ENCODE data around the gene BRSK1.
A peak's percentile ranks its signal among the peaks of the same experiment; 100 is the strongest.

Gene BRSK1

GRCh38 chr19:55259540-55260210 lies 24.1 kb upstream of the BRSK1 start:
- no peak for TF ChIP-seq CTCF (IDR thresholded peaks at IDR 0.05; ENCODE audit: poor library complexity, severe bottlenecking)
- H3K36me3 ChIP-seq (ENCODE audit: low read depth) = peaks cover 6% of the 10 kb centered on the region
- ATAC-seq (ENCODE audit: low read depth) = no peak
- H3K9me3 ChIP-seq (ENCODE audit: severe bottlenecking) = no peaks in the 10 kb centered on the region
- H3K4me1 ChIP-seq (ENCODE audit: insufficient read depth, poor library complexity, severe bottlenecking) = peaks cover 16% of the 10 kb centered on the region
- H3K27me3 ChIP-seq (ENCODE audit: insufficient read depth, poor library complexity, severe bottlenecking) = no peaks in the 10 kb centered on the region
- H3K27ac ChIP-seq (ENCODE audit: poor library complexity, severe bottlenecking) = peak overlapping the region; percentile 88
- H3K4me3 ChIP-seq (ENCODE audit: severe bottlenecking) = peak overlapping the region; percentile 66
- no peak for DNase-seq (ENCODE audit: low spot score)

- no peaks in the 10 kb centered on the region for H3K27me3 ChIP-seq (ENCODE audit: insufficient read depth, poor library complexity, severe bottlenecking)
- H3K4me3 ChIP-seq (ENCODE audit: severe bottlenecking) = no peak overlapping the region
- no peaks in the 10 kb centered on the region; the same call in 1 of the 2 replicates for H3K36me3 ChIP-seq (ENCODE audit: low read depth)
- peaks cover 5% of the 10 kb centered on the region for H3K4me1 ChIP-seq (ENCODE audit: insufficient read depth, poor library complexity, severe bottlenecking)
- H3K9me3 ChIP-seq (ENCODE audit: severe bottlenecking) = no peaks in the 10 kb centered on the region
- DNase-seq (ENCODE audit: low spot score) (no peak), ATAC-seq (ENCODE audit: low read depth) (no peak)
- TF ChIP-seq CTCF (IDR thresholded peaks at IDR 0.05; ENCODE audit: poor library complexity, severe bottlenecking) = no peak
- H3K27ac ChIP-seq (ENCODE audit: poor library complexity, severe bottlenecking) = no peak overlapping the region
Measured at GRCh38 chr19:55261671-55262126, 22.1 kb upstream of the BRSK1 start.

- DNase-seq (ENCODE audit: low spot score) (no peak), ATAC-seq (ENCODE audit: low read depth) (no peak)
- H3K36me3 ChIP-seq (ENCODE audit: low read depth) = no peaks in the 10 kb centered on the region; the same call in 1 of the 2 replicates
- H3K9me3 ChIP-seq (ENCODE audit: severe bottlenecking) = no peaks in the 10 kb centered on the region
- H3K4me1 ChIP-seq (ENCODE audit: insufficient read depth, poor library complexity, severe bottlenecking) = peaks cover 5% of the 10 kb centered on the region
- H3K4me3 ChIP-seq (ENCODE audit: severe bottlenecking) = no peak overlapping the region
- no peak for TF ChIP-seq CTCF (IDR thresholded peaks at IDR 0.05; ENCODE audit: poor library complexity, severe bottlenecking)
- H3K27me3 ChIP-seq (ENCODE audit: insufficient read depth, poor library complexity, severe bottlenecking) = no peaks in the 10 kb centered on the region
- no peak overlapping the region for H3K27ac ChIP-seq (ENCODE audit: poor library complexity, severe bottlenecking)
Measured at GRCh38 chr19:55262359-55262758, 21.4 kb upstream of the BRSK1 start.

- ATAC-seq (ENCODE audit: low read depth) = no peak
- Histone ChIP-seq H3K9me3 (ENCODE audit: severe bottlenecking) (no peaks in the 10 kb centered on the region), H3K4me1 (ENCODE audit: insufficient read depth, poor library complexity, severe bottlenecking) (peaks cover 4% of the 10 kb centered on the region), H3K4me3 (ENCODE audit: severe bottlenecking) (no peak overlapping the region), H3K27ac (ENCODE audit: poor library complexity, severe bottlenecking) (no peak overlapping the region), H3K36me3 (ENCODE audit: low read depth) (peaks cover 4% of the 10 kb centered on the region; the same call in 1 of the 2 replicates), H3K27me3 (ENCODE audit: insufficient read depth, poor library complexity, severe bottlenecking) (no peaks in the 10 kb centered on the region)
- TF ChIP-seq CTCF (IDR thresholded peaks at IDR 0.05; ENCODE audit: poor library complexity, severe bottlenecking) = no peak
- no peak for DNase-seq (ENCODE audit: low spot score)
Measured at GRCh38 chr19:55264531-55264930, 19.3 kb upstream of the BRSK1 start.

- H3K4me1 ChIP-seq (ENCODE audit: insufficient read depth, poor library complexity, severe bottlenecking) = no peaks in the 10 kb centered on the region
- TF ChIP-seq CTCF (IDR thresholded peaks at IDR 0.05; ENCODE audit: poor library complexity, severe bottlenecking) = no peak
- no peaks in the 10 kb centered on the region for H3K9me3 ChIP-seq (ENCODE audit: severe bottlenecking)
- H3K27me3 ChIP-seq (ENCODE audit: insufficient read depth, poor library complexity, severe bottlenecking) = no peaks in the 10 kb centered on the region
- H3K27ac ChIP-seq (ENCODE audit: poor library complexity, severe bottlenecking) = no peak overlapping the region
- no peak for DNase-seq (ENCODE audit: low spot score)
- ATAC-seq (ENCODE audit: low read depth) = no peak
- H3K36me3 ChIP-seq (ENCODE audit: low read depth) = peaks cover 4% of the 10 kb centered on the region; the same call in 1 of the 2 replicates
- H3K4me3 ChIP-seq (ENCODE audit: severe bottlenecking) = no peak overlapping the region
Measured at GRCh38 chr19:55265173-55265572, 18.6 kb upstream of the BRSK1 start.
